ENCODE results near the gene CPEB4. TPM values are rescaled to one million over a fixed set of nuclear protein-coding genes. Genes with fewer than 3 reads are reported as not detected.

The CPEB4 gene
- total RNA-seq, 1 experiment from 2014 or later, result 27.1 TPM

DNA sequence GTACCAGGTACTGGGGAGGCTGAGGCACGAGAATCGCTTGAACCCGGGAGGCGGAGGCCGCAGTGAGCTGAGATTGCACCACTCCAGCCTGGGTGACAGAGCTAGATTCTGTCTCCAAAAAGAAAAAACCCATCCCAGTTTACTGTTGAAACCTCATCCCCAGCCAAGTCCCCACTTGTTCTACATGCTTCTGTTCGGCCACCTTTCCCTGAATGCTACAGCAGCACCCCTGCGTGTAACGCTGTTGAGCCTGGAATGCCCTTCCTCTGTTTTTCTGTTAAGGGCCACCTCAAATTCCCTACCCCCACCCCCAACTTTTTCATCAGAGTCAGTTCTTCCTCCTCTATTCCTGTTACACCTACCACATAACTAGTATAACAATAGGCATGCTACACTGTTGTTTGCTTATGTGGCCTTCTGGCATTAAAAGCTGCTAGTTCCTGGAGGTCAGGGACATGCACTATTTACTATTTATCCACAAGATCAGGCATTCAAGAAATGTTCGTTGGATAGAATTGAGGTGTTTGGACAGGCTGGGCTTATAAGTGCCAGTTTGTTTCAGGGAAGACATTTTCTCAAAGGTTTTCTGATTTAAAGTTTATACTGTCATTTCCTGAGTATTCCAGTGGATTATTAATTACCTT lies 53.7 kb downstream of the CPEB4 start:
- Histone ChIP-seq H3K36me3 (peaks cover 26% of the 10 kb centered on the region), H3K9me3 (replicated peaks) (no peaks in the 10 kb centered on the region), H3K4me1 (replicated peaks) (peaks cover 24% of the 10 kb centered on the region), H3K27ac (no peak overlapping the region), H3K27me3 (replicated peaks) (no peaks in the 10 kb centered on the region), H3K4me3 (no peak overlapping the region)
- DNase-seq (ENCODE audit: low read depth in 1 of 2, low spot score in 2 of 2), result peak in 1 of 2 experiments; percentile 54

DNA sequence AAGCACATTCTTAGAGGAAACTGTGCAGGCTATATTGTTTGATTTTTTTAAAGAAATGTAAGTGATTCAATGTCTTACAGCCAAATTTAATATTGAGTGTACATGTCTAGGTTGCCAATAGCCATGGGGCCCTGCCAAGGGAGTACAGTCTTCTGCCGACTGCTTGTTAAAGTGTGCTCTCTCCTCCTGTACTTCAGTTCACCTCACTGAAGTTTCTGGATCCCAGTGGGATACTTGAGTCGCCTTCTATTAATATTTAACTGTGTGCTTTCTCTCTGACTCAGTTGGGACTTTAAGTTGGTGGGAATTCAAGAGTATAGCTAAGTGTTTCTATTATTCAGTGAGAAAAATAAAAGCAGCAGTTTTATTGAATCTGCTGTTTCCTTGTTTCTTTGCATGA lies 56.4 kb downstream of the CPEB4 start:
- Histone ChIP-seq H3K9me3 (replicated peaks) (no peaks in the 10 kb centered on the region), H3K4me1 (replicated peaks) (peaks cover 24% of the 10 kb centered on the region), H3K36me3 (peaks cover 40% of the 10 kb centered on the region)

DNA sequence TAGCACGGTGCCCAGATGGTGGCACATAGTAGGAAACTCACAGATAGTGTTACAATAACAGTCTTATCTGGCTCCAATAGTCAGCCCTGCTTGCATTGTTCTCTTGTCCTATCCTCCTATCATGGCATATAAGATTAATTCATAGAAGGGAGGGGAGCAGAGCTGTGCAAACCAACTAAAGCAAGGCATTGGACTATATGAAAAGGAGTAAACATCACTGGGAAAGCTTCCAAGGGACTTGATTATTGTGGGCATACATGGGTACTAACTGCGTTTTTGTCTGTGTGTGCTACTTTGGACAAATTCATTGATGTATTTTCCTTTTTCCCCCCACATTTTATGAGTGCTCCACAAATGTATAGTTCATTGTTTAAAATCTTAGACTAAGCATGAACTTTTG lies 57.0 kb downstream of the CPEB4 start:
- no peaks in the 10 kb centered on the region for H3K9me3 ChIP-seq (replicated peaks)
- peaks cover 44% of the 10 kb centered on the region for H3K36me3 ChIP-seq
- H3K27me3 ChIP-seq (replicated peaks), result no peaks in the 10 kb centered on the region
- DNase-seq (ENCODE audit: low read depth in 1 of 2, low spot score in 2 of 2), result no peak
- H3K27ac ChIP-seq, result no peak overlapping the region
- H3K4me3 ChIP-seq, result no peak overlapping the region
- peaks cover 24% of the 10 kb centered on the region for H3K4me1 ChIP-seq (replicated peaks)

More for the DNA sequence above, 56.4 kb downstream of the CPEB4 start:
- H3K27ac ChIP-seq, result no peak overlapping the region
- no peaks in the 10 kb centered on the region for H3K27me3 ChIP-seq (replicated peaks)
- no peak overlapping the region for H3K4me3 ChIP-seq
- DNase-seq (ENCODE audit: low read depth in 1 of 2, low spot score in 2 of 2), result no peak

DNA sequence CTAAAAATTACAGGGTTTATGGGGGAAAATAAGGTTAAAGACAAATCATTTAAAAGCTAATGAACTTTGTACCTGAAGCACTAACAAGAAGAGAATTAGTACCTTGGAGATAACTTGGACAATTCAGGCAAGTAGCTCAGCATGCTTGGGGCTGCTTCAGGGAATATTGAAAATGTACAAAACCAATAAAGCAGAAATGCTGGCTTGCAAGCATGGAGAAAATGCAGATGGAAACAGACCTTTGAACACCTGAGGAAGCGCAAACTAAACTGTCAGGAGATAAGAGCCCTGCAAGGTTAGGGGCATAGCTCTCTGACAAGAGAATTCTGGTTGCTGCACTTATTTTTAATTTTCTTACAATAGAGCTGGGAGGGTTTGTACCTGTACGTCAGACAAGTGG lies 58.2 kb downstream of the CPEB4 start:
- H3K4me3 ChIP-seq, result no peak overlapping the region
- no peak for DNase-seq (ENCODE audit: low read depth in 1 of 2, low spot score in 2 of 2)
- H3K27ac ChIP-seq, result no peak overlapping the region
- no peaks in the 10 kb centered on the region for H3K9me3 ChIP-seq (replicated peaks)
- peaks cover 54% of the 10 kb centered on the region for H3K36me3 ChIP-seq
- H3K4me1 ChIP-seq (replicated peaks), result peaks cover 21% of the 10 kb centered on the region
- H3K27me3 ChIP-seq (replicated peaks), result no peaks in the 10 kb centered on the region

DNA sequence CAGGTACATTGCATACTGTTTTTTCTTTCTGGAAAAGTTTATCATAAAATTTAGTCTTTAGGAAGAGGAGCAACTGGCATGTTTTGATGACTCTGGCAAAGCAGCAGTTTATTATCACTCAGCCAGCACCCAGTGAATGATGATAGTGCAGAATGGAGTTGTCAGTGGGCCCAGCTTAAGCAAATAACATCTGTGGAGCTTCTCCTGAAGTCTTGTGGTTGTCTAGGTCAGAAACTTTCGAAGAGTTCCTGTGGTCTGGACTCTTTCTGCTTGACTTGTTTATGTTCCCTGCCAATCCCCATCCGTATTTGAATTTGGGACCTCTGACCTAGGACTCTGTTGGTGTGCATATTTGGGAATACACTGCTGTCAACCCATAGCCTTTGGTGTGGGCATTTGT lies 62.7 kb downstream of the CPEB4 start:
- peaks cover 27% of the 10 kb centered on the region for H3K4me1 ChIP-seq (replicated peaks)
- H3K4me3 ChIP-seq, result no peak overlapping the region
- no peak for DNase-seq (ENCODE audit: low read depth in 1 of 2, low spot score in 2 of 2)
- H3K36me3 ChIP-seq, result peaks cover 72% of the 10 kb centered on the region
- no peaks in the 10 kb centered on the region for H3K9me3 ChIP-seq (replicated peaks)
- H3K27ac ChIP-seq, result no peak overlapping the region
- no peaks in the 10 kb centered on the region for H3K27me3 ChIP-seq (replicated peaks)

DNA sequence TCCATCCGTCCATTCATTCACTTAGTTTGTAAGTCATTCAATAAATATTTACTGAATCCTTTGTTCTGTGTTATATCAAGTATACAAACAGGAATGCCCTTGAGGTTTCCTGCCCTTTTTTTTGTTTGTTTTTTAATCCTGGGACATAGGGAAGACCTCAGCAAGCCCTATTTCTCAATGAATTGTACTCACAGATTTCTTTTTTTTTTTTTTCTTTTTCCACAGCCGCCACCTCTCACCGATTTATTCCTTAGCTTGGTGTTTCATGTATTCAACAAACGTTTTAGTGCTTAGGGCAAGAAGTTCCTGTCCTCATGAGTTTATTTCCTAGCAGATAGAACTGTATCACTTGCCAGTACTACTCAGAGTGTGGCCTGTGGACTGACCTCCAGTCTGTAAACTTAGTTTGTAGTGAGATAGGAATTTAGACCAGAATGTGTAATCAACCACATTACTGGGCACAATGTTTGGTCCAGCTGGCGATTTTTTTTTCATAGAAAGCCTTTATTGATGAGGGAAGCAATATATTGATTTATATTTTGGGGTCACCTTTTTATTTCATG lies 65.5 kb downstream of the CPEB4 start:
- H3K4me1 ChIP-seq (replicated peaks), result peaks cover 27% of the 10 kb centered on the region
- peaks cover 61% of the 10 kb centered on the region for H3K36me3 ChIP-seq
- DNase-seq (ENCODE audit: low read depth in 1 of 2, low spot score in 2 of 2), result peak in 1 of 2 experiments; percentile 95
- no peaks in the 10 kb centered on the region for H3K9me3 ChIP-seq (replicated peaks)
- H3K27me3 ChIP-seq (replicated peaks), result no peaks in the 10 kb centered on the region
- H3K4me3 ChIP-seq, result no peak overlapping the region
- H3K27ac ChIP-seq, result peak overlapping the region; percentile 42

DNA sequence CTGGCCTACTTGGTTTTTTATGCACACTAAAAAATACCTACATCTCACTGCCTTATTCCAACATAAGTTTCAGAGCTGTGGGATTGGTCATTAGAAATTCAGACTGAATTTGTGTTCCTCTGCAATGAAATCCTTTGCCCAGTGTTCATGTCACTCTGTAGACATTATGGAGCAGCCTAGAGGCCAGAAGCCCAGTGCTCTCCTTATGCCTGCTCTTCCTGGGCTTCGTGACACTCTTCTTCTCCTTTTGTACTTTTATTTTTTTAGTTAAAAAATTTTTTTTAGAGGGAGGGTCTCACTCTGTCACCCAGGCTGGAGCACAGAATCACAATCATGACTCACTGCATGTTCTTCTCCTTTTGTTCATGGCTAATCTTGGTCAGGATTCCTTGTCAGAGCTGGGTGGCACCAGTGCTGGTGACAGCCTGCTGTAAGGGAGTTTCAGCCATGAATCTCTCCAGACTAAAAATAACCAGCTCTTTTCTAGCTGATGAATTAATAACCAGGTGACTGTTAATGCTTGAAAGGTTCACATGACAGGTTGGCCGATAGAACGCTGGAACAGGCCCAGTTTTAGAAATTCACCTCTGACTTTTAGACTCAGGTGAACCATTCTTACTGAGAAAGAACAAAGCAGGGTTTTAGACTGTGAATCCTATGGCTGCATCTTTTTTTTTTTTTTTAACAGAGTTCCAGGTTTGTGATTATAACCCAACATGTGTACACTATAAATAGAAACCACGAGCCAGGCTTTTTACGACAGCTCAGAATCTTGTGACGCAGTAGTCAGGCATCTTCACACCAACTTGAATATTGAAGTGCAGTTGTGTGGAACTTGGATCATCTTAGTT lies 66.7 kb downstream of the CPEB4 start:
- no peaks in the 10 kb centered on the region for H3K27me3 ChIP-seq (replicated peaks)
- DNase-seq (ENCODE audit: low read depth in 1 of 2, low spot score in 2 of 2), result peak in 1 of 2 experiments; percentile 32
- no peak overlapping the region for H3K4me3 ChIP-seq
- no peak overlapping the region for H3K27ac ChIP-seq
- peaks cover 27% of the 10 kb centered on the region for H3K4me1 ChIP-seq (replicated peaks)
- peaks cover 62% of the 10 kb centered on the region for H3K36me3 ChIP-seq
- no peaks in the 10 kb centered on the region for H3K9me3 ChIP-seq (replicated peaks)

DNA sequence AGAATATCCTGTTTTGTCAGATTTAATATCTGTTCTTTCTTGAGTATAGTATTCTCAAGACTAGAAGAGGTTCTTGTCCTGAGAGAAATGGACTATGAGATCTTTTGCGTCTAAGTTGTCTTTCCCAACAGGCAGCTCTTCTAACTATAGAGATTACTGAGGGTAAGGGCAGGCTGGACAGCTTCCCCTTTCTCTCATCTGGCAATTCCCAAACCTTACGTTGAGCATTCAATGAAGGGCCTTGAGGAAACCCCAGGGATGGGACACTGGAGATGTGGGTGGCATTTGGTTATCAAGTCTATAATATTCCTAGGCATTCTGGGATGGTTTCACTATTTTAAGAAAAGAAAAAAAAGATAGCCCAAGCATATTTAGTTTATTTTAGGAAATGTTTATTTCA lies 72.8 kb downstream of the CPEB4 start:
- H3K27ac ChIP-seq, result no peak overlapping the region
- H3K9me3 ChIP-seq (replicated peaks), result no peaks in the 10 kb centered on the region
- H3K4me3 ChIP-seq, result no peak overlapping the region
- H3K36me3 ChIP-seq, result peaks cover 15% of the 10 kb centered on the region
- DNase-seq (ENCODE audit: low read depth in 1 of 2, low spot score in 2 of 2), result no peak
- peaks cover 22% of the 10 kb centered on the region for H3K4me1 ChIP-seq (replicated peaks)
- no peaks in the 10 kb centered on the region for H3K27me3 ChIP-seq (replicated peaks)

DNA sequence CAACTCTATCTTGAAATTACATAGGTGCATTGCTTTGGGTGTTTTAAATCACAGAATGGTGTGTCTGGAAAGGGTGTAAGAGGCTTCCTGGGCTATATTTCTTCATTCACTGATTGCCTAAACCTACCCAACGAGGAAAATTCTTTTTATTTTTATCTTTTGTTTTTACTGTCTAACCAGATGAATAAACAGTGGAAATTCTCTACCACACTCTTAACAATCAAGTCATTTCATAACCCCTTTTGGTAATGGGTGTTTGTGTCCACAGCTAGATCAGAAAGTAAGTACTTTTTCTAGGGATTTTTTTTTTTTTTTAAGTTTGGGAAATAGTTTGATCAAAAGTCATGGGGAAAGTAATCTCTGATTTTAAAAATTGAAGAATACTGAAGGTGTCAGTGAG lies 73.3 kb downstream of the CPEB4 start:
- Histone ChIP-seq H3K9me3 (replicated peaks) (no peaks in the 10 kb centered on the region), H3K27me3 (replicated peaks) (no peaks in the 10 kb centered on the region), H3K36me3 (peaks cover 12% of the 10 kb centered on the region), H3K4me3 (no peak overlapping the region), H3K27ac (no peak overlapping the region), H3K4me1 (replicated peaks) (peaks cover 22% of the 10 kb centered on the region)
- DNase-seq (ENCODE audit: low read depth in 1 of 2, low spot score in 2 of 2), result no peak

DNA sequence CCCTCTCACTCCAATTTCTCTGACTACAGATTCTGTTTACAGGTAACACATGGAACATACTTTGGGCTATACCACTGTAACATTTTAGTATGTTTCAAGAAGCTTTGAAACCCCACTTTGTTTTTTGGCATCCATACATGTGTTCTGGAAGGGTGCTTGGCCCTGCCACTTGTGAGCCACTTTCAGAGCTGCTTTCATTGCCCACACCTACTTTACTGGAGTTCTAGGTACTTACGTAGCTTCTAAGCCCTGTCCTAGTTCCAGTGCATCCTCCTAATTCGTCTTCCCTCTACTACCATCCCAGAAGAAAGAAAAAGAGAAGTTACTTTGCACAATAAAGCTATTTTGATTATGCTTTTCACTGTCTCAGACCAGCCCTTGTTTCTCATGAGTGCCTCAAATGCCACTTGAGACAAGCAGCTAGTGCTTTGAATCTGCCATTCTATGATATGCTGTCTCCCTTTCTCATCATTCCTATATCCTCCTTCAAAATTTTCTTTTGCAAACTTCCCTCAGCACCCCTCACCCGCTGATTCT lies 74.4 kb downstream of the CPEB4 start:
- Histone ChIP-seq H3K27me3 (replicated peaks) (no peaks in the 10 kb centered on the region), H3K9me3 (replicated peaks) (no peaks in the 10 kb centered on the region), H3K36me3 (peaks cover 9% of the 10 kb centered on the region), H3K4me3 (no peak overlapping the region), H3K27ac (no peak overlapping the region; the same call in 1 of the 2 replicates), H3K4me1 (replicated peaks) (peaks cover 22% of the 10 kb centered on the region)
- no peak for DNase-seq (ENCODE audit: low read depth in 1 of 2, low spot score in 2 of 2)

DNA sequence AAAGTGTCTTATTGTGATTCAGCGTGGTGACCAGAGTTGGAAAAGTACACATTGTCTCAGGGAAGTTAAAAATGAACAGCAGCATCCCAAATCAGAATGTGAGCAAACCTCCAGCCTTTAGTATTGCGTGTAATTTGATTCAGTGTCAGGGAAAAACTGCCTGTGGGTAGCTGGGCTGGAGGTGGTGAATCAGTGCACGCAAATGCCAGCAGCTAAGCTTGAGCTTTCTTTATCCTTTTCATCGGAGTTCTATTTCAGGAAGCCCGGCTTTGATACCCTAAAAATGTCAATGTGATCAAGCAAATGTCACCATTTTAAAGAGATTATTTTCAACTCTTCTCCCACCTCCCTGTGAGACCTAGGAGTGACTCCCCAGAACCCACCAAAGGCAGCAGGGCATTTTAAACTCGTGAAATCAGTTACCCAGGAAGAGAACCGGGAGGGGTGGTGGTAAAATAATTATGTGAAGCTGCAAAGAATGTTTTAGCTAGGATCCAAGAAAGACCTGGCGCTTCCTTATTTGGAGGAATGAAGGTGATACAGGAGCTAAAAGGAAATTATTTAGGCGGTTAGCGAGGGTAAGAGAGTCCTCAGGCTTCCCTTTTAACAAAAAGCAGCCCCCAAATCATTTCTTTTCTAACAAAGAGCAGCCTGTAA lies 75.2 kb downstream of the CPEB4 start:
- Histone ChIP-seq H3K27ac (peak overlapping the region; percentile 30), H3K36me3 (peaks cover 3% of the 10 kb centered on the region; the same call in 1 of the 2 replicates), H3K27me3 (replicated peaks) (no peaks in the 10 kb centered on the region), H3K4me3 (peak overlapping the region; percentile 27), H3K9me3 (replicated peaks) (no peaks in the 10 kb centered on the region), H3K4me1 (replicated peaks) (peaks cover 22% of the 10 kb centered on the region)
- DNase-seq (ENCODE audit: low read depth in 1 of 2, low spot score in 2 of 2), result peak in 1 of 2 experiments; percentile 57

DNA sequence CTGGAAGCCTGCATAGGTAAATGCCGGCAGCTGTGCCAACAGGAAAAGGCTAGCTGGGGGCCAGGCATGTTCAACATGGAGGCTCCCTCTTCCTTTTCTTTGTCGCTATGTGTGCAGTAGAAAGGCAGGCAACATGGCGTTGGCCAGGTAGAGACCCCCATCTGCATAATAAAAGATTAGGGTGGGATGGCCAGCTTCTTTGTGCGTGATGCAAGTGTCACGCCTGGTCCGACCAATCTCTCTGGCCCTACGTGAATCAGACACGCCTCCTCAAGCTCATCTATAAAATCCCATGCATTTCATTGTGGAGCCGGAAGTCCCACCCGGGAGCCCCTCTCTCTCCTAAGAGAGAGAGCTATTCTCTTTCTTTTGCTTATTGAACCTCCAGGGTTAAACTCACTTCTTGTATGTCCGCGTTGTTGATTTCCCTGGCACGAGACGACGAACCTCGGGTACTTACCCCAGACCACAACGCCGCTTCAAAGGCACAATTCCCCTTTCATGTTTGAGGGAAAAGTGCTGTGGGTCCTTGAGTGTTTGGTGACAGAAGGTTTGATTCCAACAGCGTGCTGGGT lies 75.8 kb downstream of the CPEB4 start:
- Histone ChIP-seq H3K27ac (peak overlapping the region; percentile 30; the same call in 1 of the 2 replicates), H3K4me3 (peak overlapping the region; percentile 27), H3K27me3 (replicated peaks) (no peaks in the 10 kb centered on the region), H3K36me3 (peaks cover 2% of the 10 kb centered on the region; the same call in 1 of the 2 replicates), H3K4me1 (replicated peaks) (peaks cover 23% of the 10 kb centered on the region), H3K9me3 (replicated peaks) (no peaks in the 10 kb centered on the region)
- DNase-seq (ENCODE audit: low read depth in 1 of 2, low spot score in 2 of 2), result peak in 1 of 2 experiments; percentile 48

DNA sequence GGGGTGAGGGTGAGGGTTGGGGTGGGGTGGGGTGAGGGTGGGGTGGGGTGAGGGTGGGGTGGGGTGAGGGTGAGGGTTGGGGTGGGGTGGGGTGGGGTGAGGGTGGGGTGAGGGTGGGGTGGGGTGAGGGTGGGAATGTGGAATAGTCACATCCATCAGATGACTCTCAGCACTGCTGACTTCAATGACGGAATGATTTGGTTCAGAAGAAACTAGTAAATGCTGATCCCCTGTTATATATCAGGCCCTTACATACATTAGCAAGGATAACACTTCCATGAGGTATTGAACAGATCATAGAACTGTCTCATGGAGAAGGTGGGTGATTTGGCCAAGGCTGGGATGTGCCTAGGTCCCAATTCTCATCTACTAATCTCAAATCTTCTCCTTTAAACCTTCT lies 76.4 kb downstream of the CPEB4 start:
- Histone ChIP-seq H3K36me3 (no peaks in the 10 kb centered on the region), H3K27me3 (replicated peaks) (no peaks in the 10 kb centered on the region), H3K9me3 (replicated peaks) (no peaks in the 10 kb centered on the region), H3K27ac (no peak overlapping the region), H3K4me3 (no peak overlapping the region), H3K4me1 (replicated peaks) (peaks cover 29% of the 10 kb centered on the region)
- no peak for DNase-seq (ENCODE audit: low read depth in 1 of 2, low spot score in 2 of 2)
